Endothelial cell of hepatic sinusoid (primary cell): Measurements from ENCODE around the gene AFAP1L1.

Source experiments
- in situ Hi-C: cut with HindIII; loops from 2 replicates; pipeline ENCODE4 v1.10.0; 2017; ENCODE audit warnings: low sequenced_read_pairs

AFAP1L1 gene

GRCh38 chr5:149337736-149338135 is 66.1 kb downstream of the AFAP1L1 start:
- in situ Hi-C loops: loop anchor here (5.0 kb wide), 1 partner anchor 35 kb away; no protein-coding TSS in a partner anchor

- in situ Hi-C loops: loop anchor here (5.0 kb wide), 1 partner anchor 36 kb away; no protein-coding TSS in a partner anchor
Measured at GRCh38 chr5:149338364-149338763, 66.7 kb downstream of the AFAP1L1 start.

- in situ Hi-C loops: no loop called here
Measured at GRCh38 chr5:149340920-149341319, 69.3 kb downstream of the AFAP1L1 start.

- in situ Hi-C loops: no loop called here
Measured at GRCh38 chr5:149341876-149342275, 70.2 kb downstream of the AFAP1L1 start.

GRCh38 chr5:149344151-149344550 is 72.5 kb downstream of the AFAP1L1 start:
- in situ Hi-C loops: no loop called here

- in situ Hi-C loops: no loop called here
Measured at GRCh38 chr5:149345147-149345891, 73.7 kb downstream of the AFAP1L1 start, which contains the start of gene GRPEL2. Gene GRPEL2, plus strand, starts transcription at chr5:149345499. Its CDS starts 41 bp downstream, at chr5:149345540.

- in situ Hi-C loops: no loop called here
Measured at GRCh38 chr5:149345892-149346222, 74.2 kb downstream of the AFAP1L1 start.

- in situ Hi-C loops: no loop called here
Measured at GRCh38 chr5:149348518-149348917, 76.9 kb downstream of the AFAP1L1 start.

GRCh38 chr5:149349382-149349781 is 77.7 kb downstream of the AFAP1L1 start:
- in situ Hi-C loops: no loop called here

GRCh38 chr5:149352169-149352568 is 80.5 kb downstream of the AFAP1L1 start:
- in situ Hi-C loops: no loop called here

GRCh38 chr5:149353911-149354310 is 82.3 kb downstream of the AFAP1L1 start:
- in situ Hi-C loops: no loop called here

GRCh38 chr5:149355688-149356087 is 84.0 kb downstream of the AFAP1L1 start:
- in situ Hi-C loops: no loop called here

GRCh38 chr5:149356391-149356790 is 84.7 kb downstream of the AFAP1L1 start:
- in situ Hi-C loops: no loop called here

GRCh38 chr5:149357370-149358293 is 86.0 kb downstream of the AFAP1L1 start, which contains the start of gene PCYOX1L:
Gene PCYOX1L, plus strand, starts transcription at chr5:149358046. Its CDS starts 23 bp downstream, at chr5:149358069.
- in situ Hi-C loops: no loop called here

GRCh38 chr5:149358294-149358651 is 86.6 kb downstream of the AFAP1L1 start:
- in situ Hi-C loops: no loop called here

GRCh38 chr5:149358868-149359495 is 87.3 kb downstream of the AFAP1L1 start:
- in situ Hi-C loops: no loop called here

GRCh38 chr5:149360272-149360671 is 88.6 kb downstream of the AFAP1L1 start:
- in situ Hi-C loops: no loop called here

GRCh38 chr5:149362541-149362940 is 90.9 kb downstream of the AFAP1L1 start:
- in situ Hi-C loops: no loop called here

GRCh38 chr5:149363358-149363757 is 91.7 kb downstream of the AFAP1L1 start:
- in situ Hi-C loops: no loop called here

- in situ Hi-C loops: no loop called here
Measured at GRCh38 chr5:149363936-149364335, 92.3 kb downstream of the AFAP1L1 start.

GRCh38 chr5:149364719-149365118 is 93.1 kb downstream of the AFAP1L1 start:
- in situ Hi-C loops: loop anchor here (5.0 kb wide), 2 partner anchors 78 to 198 kb away; no protein-coding TSS in a partner anchor
